Prostate gland (tissue), 2 donors: ENCODE data around the gene FSD2.
"Not testable (repeated sequence)": the region's sequence is repeated elsewhere in the genome, so short reads cannot be mapped to it uniquely, and the experiment has no call there.

Source experiments
- POLR2A ChIP-seq: fragments of 450-650 bp; IDR thresholded peaks from one replicate; pipeline ENCODE4 v1.6.1; 2016; ENCODE audit warnings: antibody characterized with exemption, mild to moderate bottlenecking
- POLR2AphosphoS5 ChIP-seq: sonication (generic); formaldehyde crosslinking; IDR thresholded peaks from one replicate; pipeline ENCODE4 v1.6.1; 2017; ENCODE audit warnings: antibody characterized with exemption
- TF ChIP-seq, protein P1 (sequence below), 4 experiments: fragments of 200-600 bp in 2 of 4; fragments of 450-650 bp in 2 of 4; sonication (generic) in 2 of 4; IDR thresholded peaks; 1 replicate in 3 of 4; 2 replicates in 1 of 4; pipeline ENCODE4 v1.5.1; 2016 to 2019; ENCODE audit warnings: antibody characterized with exemption in 4 of 4, mild to moderate bottlenecking in 2 of 4, moderate library complexity in 2 of 4

GRCh38 chr15:82766201-82766600 is 39.7 kb downstream of the FSD2 start:
- TF ChIP-seq POLR2A, POLR2AphosphoS5: not testable (repeated sequence)
- TF ChIP-seq, protein P1, sequence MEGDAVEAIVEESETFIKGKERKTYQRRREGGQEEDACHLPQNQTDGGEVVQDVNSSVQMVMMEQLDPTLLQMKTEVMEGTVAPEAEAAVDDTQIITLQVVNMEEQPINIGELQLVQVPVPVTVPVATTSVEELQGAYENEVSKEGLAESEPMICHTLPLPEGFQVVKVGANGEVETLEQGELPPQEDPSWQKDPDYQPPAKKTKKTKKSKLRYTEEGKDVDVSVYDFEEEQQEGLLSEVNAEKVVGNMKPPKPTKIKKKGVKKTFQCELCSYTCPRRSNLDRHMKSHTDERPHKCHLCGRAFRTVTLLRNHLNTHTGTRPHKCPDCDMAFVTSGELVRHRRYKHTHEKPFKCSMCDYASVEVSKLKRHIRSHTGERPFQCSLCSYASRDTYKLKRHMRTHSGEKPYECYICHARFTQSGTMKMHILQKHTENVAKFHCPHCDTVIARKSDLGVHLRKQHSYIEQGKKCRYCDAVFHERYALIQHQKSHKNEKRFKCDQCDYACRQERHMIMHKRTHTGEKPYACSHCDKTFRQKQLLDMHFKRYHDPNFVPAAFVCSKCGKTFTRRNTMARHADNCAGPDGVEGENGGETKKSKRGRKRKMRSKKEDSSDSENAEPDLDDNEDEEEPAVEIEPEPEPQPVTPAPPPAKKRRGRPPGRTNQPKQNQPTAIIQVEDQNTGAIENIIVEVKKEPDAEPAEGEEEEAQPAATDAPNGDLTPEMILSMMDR (IDR thresholded peaks at IDR 0.05): not testable (repeated sequence)
